ENCODE measurements around the gene ATP2C2.
A peak's percentile ranks its signal among the peaks of the same experiment; 100 is the strongest.
"Not testable (repeated sequence)": the region's sequence is repeated elsewhere in the genome, so short reads cannot be mapped to it uniquely, and the experiment has no call there.

Gene ATP2C2

DNA sequence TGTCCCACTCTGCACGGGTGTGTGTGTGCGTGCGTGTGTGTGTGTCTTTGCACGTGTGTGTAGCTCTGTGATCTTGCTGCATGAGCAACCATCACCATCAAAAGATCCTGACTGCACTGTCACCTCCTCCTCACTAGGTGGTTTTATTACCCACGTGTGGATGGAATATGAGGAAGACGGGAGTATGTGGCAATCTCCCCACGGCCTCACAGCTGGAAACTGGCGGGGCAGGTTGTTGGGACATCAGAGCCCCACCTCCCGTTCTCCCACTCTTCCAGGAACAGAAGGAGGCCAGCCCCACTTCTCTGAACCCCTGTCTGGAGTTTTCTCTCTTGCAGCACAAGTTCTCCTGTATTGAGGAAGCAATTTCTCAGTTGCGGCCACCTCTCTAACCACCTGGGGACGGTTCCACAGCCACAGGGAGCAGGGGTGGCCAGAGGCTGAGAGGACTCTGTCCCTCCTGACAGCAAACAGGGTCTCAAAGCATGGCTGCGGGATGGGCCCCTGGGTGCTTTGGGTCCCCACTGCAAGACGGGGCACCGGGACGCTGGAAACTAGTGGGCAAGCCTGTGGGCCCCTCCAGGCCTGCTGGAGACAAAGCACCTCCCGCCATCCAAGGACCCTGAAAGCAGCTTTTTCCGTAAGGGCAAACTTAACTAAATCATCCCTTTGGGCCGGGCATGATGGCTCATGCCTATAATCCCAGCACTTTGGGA, 27.9 kb upstream of the ATP2C2 start:
- no peak for DNase-seq

DNA sequence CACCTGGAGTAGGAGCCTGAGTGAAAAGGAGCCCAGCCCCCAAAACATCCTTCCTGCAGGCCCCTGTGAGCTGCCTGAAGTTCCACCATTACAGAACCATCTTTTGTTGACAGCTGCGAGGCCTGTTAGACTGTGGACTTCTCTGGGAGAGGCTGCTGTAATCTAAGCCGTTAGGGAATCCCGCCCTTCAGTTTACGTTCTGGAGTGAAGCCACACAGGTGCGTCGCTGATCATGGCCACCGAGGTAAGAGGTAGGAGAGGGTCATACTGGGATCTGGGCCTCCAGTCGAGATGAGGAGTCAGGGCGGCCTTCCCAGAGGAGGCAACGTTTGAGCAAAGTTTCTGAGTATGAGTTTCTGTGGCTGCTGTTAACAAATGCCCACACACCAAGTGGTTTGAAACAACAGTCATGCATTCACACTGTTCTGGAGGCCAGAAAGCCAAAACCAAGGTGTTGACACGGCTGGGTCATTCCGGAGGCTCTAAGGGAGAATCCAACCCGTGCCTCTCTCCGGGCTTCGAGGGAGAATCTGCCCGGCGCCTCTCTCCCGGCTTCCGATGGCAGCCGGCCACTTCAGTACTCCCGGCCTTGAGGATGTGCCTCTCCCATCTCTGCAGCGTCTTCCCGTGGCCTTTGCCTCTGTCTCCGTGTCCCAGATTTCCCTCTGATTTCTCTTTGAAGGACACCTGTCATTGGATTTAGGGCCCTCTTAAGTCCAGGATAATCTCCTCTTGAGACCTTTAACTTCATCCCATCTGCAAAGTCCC, 26.6 kb upstream of the ATP2C2 start:
- no peak for DNase-seq

DNA sequence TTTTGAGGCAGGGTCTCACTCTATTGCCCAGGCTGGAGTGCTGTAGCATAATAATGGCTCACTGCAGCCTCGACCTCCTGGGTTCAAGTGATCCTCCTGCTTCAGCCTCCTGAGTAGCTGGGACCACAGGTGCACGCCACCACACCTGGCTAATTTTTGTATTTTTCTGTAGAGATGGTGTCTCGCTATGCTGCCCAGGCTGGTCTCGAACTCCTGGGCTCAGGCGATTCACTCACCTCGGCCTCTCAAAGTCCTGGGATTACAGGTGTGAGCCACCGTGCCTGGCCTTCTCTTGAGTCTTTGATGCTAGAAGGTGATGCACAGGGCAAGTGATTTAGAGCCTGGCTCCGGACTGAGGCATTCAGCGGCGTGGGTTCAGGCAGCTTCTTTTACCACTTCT, 24.5 kb upstream of the ATP2C2 start:
- DNase-seq = not testable (repeated sequence)

DNA sequence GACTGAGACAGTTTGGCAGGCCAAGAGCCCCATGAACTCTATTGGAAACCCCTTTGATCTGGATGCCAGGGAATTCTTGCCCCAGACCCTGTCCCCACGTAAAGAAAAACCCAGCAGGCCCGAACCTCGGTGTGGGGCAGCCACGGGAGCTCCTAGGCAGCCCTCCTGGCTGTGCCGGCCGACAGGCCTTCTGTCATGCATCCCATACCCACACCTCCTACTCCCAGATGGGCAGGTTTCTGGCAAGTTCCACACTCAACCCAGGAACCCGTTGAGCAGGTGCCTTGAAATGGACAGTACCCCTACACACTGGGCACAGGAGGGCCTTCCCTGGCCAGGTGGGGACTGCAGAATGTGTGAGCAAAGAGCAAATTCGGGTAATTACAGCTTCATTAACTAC, 23.6 kb upstream of the ATP2C2 start:
- DNase-seq = no peak

DNA sequence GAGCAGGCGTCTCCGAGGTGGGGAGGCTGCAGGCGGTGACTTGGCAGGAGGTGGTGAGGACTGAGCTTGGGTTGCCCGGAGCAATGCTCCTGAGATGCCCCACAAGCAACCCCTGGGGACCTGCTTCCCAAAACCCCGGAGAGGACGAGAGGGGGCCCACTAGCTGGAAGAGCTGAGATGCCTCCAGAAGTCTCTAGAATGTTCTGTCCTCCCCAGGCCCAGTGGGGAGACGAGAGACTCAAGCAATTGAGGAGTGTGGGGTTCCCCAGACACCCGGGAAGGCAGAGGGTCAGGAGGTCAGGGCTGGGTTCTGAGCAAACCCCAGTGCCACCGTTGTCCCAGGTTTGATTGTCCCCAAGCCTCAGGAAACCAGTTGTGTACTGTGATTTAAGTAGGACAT, 21.2 kb upstream of the ATP2C2 start:
- no peak for DNase-seq

DNA sequence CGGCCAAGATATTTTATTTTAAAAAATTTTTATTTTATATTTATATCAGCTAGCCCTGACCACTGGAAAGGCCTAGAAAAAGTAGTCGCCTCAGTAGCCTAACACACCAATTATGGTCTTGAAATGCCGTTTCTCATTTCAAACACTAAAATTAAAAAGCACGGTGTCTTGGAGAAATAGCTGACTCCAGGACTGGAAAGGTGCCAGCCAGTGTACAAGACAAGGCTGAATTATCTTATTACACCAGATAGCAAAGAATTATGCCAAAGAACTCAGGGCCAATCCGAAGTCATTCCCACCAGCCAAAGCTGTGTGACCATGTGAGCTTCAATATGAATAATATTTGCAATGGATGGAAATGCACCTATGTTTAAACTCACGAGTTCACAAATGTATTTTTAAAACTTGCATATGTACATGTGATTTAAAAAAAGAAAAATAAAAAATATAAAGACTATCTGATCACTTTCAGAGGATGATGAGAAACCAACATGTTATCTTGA, 19.9 kb upstream of the ATP2C2 start:
- DNase-seq = no peak

DNA sequence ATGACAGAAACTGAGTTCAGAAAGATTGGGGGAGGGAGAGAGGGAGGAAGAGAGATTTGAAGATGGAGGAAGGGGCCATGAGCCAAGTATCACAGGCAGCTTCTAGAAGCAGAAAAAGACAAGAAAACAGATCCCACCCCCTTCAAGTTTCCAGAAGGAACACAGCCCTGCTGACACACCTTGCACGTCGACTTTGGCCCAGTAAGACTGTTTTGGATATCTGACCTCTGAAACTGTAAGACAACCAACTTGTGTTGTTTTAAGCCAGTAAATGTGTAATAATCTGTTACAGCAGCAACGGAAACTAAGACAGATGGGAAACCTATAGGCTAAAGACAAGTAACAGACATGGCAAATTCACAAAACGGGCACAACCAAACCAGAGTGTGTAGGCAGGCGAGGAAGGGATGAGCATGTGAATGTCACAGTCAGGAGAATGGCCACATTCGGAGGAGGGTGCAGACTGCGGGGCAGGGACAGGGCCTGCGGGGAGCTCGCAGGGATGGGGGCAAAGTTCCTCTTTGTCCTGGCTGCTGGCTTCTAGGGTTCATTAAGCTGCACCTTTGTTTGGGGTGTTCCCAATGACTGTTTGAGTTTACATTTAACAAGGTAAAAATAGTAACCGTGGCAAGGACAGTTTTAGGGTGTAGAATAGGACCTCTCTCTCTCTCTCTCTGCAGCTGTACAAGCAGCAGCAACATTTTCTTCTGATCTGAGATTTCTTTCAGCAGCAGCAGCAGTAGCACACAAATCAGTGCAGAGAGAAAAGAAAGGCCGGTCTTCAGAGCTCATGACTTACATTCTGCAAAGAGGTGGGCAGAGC, 18.3 kb upstream of the ATP2C2 start:
- DNase-seq = no peak

DNA sequence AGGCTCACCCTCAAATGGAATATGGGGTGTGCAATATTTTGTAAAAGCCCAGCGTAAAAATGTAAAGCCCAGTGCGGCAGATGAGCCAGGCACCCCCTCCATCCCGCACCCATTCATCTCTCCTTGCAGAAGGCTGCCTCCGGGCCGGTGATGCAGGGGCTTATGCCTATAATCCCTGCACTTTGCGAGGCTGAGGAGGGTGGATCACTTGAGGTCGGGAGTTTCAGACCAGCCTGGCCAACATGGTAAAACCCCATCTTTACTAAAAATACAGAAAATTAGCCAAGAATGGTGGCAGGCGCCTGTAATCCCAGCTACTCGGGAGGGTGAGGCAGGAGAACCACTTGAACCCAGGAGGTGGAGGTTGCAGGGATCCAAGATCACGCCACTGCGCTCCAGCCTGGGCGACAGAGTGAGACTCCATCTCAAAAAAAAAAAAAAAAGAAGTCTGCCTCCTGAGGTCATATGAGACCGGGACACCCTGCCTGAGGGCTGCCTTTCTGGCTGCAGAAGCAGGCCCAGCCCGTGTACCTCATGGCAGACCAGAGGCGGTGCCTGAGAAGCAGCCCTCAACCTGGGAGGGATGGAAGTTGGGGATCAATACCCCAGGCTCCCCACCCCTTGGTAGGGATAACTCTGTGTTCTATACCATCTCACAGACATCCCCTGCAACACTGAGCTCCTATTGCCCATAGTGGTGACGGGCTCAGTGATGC, 17.5 kb upstream of the ATP2C2 start:
- no peak for DNase-seq

DNA sequence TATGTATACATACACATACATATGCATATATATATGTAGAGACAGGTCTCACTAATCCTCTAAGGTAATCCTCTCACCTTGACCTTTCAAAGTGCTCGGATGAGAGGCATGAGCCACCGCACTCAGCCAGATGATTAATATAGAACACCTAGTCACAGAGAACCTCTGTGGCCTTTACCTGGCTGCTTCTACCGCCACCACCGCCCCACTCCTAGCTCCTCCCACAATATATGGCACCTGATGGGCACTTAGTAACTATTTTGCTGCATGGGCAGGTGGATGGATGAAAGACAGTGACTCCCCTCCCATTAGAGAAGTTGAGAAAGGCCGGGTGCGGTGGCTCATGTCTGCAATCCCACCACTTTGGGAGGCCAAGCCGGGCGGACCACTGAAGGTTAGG, 16.7 kb upstream of the ATP2C2 start:
- DNase-seq = no peak

DNA sequence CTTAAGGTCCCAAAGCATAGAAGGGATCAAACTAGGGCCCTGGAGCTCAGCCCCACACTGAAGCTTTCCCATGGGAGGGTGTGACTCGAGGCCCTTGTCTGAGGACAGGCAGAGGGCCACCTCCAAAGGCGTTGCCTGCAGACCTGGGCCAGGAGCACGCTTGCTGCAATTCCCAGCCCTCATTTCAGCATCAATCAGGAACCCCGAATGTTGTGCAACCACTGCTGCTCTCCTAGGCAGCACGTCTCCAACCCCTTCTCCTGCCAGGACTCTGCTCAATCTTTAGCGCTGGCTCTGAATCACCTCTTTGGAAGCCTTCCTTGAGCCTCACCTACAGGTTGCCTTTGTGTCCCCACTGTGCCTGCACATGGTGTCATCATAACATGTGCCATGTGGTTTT, 14.0 kb upstream of the ATP2C2 start:
- DNase-seq = no peak

DNA sequence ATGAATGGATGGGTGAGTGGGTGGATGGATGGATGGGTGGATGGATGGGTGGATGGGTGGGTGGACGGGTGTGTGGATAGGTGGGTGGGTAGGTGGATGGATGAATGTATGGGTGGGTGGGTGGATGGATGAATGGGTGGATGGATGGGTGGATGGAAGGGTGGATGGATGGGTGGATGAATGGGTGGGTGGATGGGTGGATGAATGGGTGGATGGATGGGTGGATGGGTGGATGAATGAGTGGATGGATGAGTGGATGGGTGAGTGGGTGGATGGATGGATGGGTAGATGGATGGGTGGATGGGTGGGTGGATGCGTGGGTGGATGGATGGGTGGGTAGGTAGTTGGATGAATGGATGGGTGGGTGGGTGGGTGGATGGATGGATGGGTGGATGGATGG, 13.2 kb upstream of the ATP2C2 start:
- no peak for DNase-seq

DNA sequence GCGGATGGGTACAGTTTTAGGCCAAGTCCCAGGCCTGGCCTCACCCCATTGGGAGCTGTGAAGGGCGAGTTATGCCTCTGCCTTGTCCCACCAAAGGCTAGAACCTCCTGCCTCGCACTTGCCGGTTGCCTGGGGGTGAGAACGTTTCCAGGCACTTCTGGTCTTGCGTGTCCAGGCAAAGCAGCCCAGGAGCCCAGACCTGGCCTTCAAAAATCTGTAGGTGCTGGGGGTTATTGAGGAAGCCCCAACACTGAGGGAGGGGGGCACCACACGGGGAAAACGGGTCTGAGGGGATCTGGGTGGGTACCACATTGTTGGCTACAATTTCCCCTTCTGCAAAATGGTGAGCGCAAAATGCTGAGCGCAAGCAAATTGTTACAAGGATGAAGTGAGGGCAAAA, 12.2 kb upstream of the ATP2C2 start:
- DNase-seq = no peak

DNA sequence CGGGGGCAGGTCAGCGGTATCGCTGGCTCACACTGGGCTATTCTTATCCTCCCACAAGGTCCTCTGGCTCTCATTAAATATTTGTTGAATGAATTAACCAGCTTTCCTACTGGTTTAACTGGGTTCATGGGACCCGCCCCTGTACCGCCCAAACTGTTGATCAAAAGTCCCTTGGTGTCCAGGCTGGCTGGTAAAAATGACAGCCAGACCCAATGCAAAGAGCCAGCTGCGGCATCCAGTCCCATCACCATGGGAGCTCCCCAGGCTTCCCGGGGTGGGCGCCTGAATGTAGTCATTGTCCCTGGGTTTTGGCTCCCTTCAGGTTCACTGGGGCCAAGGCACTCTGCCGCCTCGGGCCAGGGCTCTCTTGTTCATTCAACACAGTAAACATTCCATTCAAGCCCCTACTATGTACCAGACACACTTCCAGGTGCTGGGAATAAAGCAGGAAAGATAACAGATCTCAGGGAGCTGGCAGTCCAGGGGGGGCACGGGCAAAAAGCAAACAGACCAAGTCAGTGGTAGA, 11.7 kb upstream of the ATP2C2 start:
- no peak for DNase-seq

DNA sequence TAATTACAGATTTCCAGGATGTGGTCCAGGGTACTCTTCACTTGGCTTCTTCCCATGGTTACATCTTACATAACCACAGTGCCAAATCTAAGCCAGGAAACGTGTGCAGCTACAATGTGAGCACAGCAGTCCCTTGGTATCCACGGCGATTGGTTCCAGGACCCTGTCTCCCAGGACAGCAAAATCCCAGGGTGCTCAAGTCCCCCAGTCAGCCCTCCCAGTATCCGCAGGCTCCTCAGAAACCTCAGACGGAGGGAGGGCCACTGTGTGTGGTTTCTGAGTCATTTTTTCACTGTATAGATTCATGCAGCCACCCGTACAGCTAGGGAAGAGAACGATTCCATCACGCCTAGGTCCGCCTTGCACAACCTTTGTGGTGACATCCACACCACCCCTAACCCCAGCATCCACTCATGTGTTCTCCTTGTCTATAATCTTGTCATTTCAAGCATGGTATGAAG, 11.1 kb upstream of the ATP2C2 start:
- DNase-seq = no peak

DNA sequence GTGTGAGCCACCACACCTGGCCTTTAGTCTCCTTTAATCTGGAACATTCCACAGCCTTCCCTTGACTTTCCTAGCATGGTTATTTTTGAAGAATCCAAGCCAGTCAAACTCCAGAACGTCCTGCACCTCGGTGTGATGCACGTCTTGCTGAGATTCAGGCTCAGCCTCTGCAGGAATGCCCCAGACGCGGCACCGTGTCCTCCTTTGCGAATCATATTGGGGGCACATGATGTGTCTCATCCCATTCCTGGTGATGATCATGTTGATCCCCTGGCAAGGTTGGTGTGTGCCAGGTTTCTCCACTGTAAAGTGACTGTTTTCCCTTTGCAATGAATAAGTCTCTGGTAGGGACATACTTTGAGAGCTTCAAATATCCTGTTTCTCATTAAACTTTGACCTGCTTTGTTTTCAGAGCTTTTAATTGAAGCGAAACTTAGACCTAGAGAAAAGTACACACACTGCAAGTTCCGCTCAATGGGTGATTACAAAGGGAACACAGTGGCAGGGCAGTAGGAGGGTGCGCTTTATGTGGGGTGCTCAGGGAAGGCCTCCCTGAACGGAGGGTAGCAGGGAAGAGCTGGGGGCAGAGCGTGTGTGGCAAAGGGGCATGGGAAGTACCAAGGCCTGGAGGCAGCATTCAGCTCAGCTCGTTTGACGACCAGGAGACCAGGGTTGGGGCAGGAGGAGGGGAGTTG, 9.6 kb upstream of the ATP2C2 start:
- no peak for DNase-seq

DNA sequence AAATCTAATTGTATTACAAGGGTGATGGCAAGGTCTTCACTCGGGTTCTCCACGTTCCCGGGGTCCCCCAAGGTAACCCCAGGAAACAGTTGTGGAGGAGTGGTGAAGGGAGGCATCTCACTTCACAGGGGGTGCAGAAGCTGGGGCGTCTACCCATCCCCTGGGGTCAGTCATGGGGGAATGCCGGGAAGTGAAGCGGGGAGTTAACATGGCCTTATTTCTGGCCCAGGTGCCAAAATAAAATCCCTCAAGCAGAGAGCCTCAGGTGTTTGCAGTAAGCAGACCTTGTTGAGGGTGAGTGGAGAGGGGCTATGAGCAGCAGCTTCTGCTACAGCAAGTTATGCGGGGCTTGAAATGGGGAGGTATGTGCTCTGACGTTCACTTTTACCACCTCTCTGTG, 9.0 kb upstream of the ATP2C2 start:
- DNase-seq = no peak

DNA sequence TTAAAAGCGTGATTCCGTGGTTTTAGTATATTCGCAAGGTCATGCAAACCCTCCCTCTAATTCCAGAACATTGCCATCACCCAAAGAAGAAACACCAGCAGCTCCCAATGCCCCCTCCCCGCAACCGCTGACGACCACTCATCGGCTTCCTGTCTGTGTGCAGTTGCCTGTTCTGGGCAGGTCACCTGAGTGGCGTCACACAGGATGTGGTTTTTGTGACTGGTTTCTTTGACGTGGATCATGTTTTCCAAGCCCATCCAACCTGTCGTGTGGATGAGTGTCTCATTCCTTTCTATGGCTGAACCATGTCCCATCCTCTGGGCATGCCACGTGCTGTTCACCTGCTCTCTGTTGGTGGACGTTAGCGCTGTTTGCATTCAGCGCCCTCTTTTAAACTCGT, 8.2 kb upstream of the ATP2C2 start:
- no peak for DNase-seq

DNA sequence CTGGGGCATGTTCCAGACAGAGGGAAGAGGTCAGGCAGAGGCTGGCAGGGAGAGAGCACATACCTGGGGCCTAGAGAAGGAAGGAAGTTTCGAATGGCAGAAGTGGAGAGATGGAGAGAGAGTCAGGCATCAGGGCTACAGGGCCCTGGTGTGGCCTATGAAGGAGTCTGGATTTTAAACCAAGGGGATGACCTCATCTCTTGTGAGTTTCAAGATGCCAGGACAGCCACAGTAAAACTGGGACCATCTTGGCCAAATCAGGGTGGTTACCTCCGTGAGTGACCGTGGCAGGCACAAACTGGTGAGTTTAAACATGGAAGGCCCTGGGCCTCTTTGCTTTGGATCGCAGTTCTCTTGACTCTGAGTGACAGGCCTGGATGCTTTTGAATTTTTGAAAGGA, 7.6 kb upstream of the ATP2C2 start:
- DNase-seq = no peak

DNA sequence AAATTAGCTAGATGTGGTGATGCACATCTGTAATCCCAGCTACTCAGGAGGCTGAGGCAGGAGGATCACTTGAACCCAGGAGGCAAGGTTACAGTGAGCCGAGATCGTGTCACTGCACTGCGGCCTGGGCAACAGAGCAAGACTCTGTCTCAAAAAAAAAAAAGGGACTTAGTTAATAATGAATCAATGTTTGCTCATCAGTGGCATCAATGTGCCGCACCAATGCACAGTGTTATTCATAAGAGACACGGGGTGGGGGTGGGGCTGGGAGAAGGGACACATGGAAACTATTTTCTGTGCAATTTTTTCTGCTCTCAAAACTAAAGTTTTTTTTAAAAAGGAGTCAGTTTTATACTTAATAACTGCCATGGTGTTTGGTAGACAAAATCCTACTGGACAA, 6.8 kb upstream of the ATP2C2 start:
- no peak for DNase-seq

DNA sequence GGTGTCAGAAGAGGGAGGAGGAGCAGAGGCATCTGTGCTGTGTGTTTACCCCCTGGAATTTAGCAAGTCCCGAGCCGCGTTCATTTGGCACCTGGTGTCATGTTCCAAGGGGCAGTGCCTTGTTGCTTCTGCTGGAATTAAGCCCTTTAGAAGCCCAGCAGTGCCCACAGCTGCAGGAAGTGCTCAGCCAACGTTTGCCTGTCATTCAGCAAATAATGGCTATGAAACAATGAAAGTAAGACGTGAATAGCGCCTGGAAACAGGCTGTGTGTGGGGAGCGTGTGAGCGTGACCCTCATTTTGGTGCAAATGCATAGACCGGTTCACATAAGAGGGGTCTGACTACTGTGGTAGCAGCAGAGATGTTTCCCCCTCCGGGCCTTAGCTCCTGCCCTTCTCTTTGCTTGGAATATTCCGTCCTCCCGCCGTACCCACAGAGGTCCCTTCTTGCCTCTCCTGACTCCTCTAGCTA, 5.8 kb upstream of the ATP2C2 start:
- peak; percentile 40 to 68 for DNase-seq

DNA sequence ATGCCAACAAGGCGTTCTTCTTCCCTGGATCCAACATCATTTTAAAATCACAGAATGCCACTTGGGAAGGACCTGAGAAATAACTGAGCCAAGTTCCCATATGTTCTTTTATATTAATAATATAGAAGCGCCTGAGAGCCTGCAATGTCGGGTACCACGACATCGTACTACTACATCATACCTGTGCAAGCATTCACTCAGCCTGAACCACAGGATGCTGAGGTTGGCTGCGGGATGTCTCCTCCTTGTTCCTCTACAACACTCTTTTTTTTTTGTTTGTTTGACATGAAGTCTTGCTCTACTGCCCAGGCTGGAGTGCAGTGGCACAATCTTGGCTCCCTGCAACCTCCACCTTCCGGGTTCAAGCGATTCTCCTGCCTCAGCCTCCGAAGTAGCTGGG, 2.1 kb upstream of the ATP2C2 start:
- DNase-seq = no peak

DNA sequence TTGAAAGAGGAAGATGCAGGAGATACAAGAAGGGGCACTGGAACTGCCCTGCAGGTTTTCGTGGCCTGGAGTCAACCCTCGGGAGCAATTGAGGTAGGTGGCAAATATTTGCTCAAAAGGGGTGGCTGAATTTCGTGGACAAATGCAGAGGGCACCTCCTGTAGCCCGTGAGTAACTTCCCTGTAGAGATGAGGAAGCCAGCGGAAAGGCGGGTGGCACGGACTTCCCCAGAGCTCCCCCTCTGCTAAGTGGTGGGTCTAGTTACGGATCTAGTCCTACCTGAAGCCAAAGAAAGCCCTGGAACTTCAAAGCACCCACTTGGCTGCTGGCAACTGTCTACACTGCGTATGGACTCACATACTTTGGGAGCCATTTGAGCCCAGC, 1.0 kb upstream of the ATP2C2 start:
- DNase-seq = no peak
